HG03064 (cell line): ENCODE measurements around the gene PEMT.
"Not testable (repeated sequence)": the region's sequence is repeated elsewhere in the genome, so short reads cannot be mapped to it uniquely, and the experiment has no call there.

Source experiments
- ATAC-seq: cut with Tn5 transposase; IDR thresholded peaks from one replicate; pipeline ENCODE4 v1.9.1; 2021; ENCODE audit warnings: low read depth; ENCODE audit not compliant: unreplicated experiment

Gene PEMT

DNA sequence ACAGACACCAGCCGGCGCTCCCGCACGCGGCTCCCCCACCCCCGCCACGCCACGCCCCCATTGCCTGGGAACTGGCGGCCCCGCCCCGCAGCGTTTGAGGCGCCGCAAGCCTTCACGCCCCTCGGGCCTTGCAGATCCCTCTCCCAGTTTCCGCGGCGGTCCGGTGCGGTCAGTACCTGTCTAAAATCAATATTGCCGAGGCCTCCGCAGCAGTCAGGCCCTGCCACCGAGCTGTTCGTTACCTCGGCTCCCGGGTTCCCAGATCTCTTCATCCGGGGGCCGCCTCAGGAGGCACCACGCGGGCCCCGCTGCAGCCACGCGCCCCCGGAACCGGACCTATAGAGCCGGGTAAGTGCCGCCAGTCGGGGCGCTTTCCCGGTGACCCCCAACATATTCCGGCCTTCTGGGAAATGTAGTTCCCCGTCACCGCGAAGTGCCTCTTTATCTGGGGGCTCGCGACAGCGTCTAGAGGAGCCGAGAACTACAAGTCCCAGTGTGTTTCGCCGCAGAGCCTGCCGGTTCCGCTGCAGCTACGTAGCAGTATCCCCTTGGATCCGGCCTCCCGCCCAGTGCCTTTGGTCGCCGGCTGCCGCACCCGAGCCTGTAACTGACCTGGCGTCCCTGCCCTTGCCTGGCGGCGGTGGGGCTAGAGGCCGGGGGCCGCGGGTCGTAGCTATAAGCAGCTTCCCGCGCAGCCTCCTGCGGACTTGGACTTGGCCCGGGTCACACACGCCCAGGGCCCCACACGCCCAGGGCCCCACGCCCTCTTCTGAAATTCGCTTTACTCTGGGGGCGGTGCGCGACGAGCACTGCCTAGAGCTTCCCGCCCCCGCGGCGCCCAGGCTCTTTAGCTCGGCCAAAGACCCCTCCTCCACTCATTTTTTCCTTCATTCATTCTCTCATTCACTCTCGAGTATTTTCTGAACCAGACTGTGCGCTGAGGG is at the start of gene PEMT:
Gene PEMT (minus strand): TSS at position 354 of the 944 bp plus-strand sequence. CDS start 82 bp downstream, at position 272.
- ATAC-seq: peak; percentile 80

GRCh38 chr17:17639661-17640270 is 48.3 kb upstream of the PEMT start:
- ATAC-seq: not testable (repeated sequence)

DNA sequence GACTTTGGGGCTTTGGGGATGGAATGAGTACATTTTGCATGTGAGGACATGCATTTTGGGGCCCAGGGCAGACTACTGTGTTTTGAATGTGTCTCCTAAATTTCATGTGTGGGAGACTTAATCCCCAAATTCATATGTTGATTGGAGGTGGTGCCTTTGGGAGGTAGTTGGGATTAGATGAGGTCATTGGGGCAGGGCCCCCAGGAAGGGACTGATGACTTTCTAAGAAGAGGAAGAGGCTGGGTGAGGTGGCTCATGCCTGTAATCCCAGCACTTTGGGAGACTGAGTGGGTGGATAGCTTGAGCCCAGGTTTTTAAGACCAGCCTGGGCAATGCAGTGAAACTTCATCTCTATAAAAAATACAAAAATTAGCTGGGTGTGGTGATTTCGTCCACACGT is 47.0 kb upstream of the PEMT start:
- no peak for ATAC-seq

DNA sequence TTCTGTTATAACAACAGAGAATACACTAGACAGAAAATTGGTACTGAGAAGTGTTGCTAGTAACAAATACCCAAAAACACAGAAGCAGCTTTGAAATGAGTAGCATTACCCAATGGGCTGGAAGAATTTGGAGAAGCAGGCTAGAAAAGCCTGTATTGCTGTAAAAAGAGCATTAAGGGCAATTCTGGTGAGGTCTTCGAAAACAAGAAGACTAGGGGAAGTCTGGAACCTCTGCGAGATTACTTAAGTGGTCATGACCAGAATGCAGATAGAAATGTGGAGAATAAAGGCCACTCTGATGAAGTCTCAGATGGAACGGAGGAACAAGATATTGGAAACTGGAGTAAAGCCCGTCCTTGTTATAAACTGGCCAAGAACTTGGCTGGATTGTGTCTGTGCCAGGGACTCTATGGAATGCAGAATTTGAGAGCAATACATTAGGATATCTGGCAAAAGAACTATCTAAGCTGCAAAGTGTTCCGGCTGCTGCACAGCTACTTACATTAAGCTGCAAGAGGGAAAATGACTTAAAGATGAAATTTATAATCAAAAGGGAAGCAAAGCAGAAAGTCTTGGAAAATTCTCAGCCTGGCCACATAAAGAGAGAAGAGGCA is 44.9 kb upstream of the PEMT start:
- no peak for ATAC-seq

DNA sequence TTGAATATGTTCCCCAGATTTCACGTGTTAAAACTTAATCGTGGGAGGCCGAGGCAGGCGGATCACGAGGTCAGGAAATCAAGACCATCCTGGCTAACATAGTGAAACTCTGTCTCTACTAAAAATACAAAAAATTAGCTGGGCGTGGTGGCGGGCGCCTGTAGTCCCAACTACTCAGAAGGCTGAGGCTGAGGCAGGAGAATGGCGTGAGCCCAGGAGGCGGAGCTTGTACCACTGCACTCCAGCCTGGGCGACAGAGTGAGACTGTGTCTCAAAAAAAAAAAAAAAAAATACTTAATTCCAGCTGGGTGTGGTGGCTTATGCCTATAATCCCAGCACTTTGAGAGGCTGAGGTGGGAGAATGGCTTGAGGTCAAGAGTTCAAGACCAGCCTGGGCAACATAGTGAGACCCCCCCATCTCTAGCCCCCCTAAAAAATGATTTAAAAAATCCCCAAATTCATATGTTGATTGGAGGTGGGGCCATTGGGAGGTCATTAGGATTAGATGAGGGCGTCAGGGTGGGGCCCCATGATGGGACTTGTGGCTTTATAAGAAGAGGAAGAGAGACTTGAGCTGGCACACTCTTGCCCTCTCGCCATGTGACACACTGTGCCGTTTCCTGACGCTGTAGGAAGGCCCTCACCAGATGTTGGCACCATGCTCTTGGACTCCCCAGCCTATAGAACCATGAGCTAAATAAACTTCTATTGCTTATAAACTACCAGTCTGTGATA is 44.2 kb upstream of the PEMT start:
- ATAC-seq: not testable (repeated sequence)

DNA sequence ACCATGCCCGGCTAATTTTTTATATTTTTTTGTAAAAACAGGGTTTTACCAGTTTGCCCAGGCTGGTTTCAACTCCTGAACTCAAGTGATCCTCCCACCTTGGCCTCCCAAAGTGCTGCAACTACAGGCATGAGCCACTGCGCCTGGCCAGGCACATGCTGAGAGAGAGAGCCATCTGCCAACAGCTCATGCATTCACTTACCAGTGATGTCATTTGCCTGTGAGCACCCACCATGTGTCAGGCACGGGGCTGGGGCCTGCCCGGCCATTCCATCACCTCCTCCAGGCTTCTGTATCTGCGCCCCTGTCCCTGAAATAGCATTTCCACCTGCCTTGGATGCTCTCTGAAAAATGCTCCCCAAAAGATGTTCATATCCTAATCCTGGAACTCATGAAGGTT is 43.6 kb upstream of the PEMT start:
- no peak for ATAC-seq

GRCh38 chr17:17633310-17633709 is 41.8 kb upstream of the PEMT start:
- no peak for ATAC-seq

DNA sequence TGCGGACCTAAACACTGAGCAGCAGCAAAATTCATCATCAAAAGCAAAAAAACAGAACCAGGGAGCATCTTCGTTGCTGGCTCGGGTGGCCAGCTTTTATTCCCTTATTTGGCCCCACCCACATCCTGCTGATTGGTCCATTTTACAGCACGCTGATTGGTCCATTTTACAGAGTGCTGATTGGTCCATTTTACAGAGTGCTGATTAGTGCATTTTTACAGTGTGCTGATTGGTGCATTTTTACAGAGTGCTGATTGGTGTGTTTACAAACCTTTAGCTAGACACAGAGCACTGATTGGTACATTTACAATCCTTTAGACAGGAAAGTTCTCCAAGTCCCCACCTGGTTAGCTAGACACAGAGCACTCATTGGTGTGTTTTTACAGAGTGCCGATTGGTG is 41.2 kb upstream of the PEMT start:
- not testable (repeated sequence) for ATAC-seq

- ATAC-seq: no peak
Observed at GRCh38 chr17:17628388-17629008, 37.0 kb upstream of the PEMT start.

GRCh38 chr17:17626840-17627239 is 35.3 kb upstream of the PEMT start:
- no peak for ATAC-seq

GRCh38 chr17:17626151-17626805 is 34.8 kb upstream of the PEMT start:
- no peak for ATAC-seq

DNA sequence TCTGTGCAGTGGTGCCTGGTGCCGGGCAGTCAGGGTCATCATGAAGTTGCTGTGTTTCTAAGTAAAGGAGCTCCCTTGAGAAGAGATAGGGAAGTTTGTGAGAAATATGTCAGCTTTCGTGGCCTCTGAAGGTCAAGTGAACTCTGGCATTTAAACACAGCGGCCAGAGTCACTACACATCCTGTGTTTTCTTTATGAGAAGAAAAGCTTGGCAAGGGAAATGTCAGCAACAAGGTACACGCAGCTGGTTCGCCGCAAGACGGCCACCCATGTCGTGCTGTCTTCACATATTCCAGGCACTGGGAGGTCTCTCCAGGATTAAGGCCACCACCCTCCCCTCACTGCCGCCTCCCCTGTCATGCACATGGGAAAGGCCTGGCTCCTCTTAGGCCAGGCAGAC is 33.2 kb upstream of the PEMT start:
- ATAC-seq: no peak

- ATAC-seq: no peak
Observed at GRCh38 chr17:17623904-17624303, 32.4 kb upstream of the PEMT start.

DNA sequence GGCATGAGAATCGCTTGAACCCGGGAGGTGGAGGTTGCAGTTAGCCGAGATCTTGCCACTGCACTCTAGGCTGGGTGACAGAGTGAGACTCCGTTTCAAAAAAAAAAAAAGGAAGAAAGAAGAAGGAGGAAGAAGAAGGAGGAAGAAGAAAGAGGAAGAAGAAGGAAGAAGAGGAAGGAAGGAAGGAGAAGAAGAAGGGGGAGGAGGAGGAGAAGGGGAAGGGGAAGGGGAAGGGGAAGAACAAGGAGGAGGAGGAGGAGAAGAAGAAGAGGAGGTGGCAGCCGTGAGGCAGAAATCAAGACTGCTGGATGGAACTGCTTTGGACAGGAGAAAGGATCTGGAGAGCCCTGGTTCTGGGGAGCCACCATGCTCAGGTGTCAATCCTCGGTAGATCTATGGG is 29.7 kb upstream of the PEMT start:
- ATAC-seq: no peak

- no peak for ATAC-seq
Observed at GRCh38 chr17:17613708-17614114, 22.2 kb upstream of the PEMT start.

- ATAC-seq: no peak
Observed at GRCh38 chr17:17612085-17613022, 20.8 kb upstream of the PEMT start.

GRCh38 chr17:17609121-17609520 is 17.6 kb upstream of the PEMT start:
- no peak for ATAC-seq

GRCh38 chr17:17606416-17607000 is 15.0 kb upstream of the PEMT start:
- ATAC-seq: no peak
